OCI-LY3 (cell line): Measurements from ENCODE around the gene COL6A2.

Experiments used
- H2AFZ ChIP-seq: fragments of 200-600, 300-600 bp; shearing (Covaris generic); 2 replicates; pipeline ENCODE4 v1.6.0; 2014; ENCODE audit warnings: antibody characterized with exemption, low read depth, low read length
- H3K27ac ChIP-seq: fragments of 200-600, 300-600 bp; sonication (generic); 2 replicates; pipeline ENCODE4 v1.5.1; 2014; ENCODE audit warnings: mild to moderate bottlenecking, low read length, moderate library complexity, mixed read lengths
- H3K27me3 ChIP-seq: fragments of 200-600, 300-600 bp; sonication (generic); 2 replicates; pipeline ENCODE4 v1.6.1; 2014; ENCODE audit warnings: low read depth, low read length, mixed read lengths
- H3K36me3 ChIP-seq: fragments of 200-600, 300-600 bp; sonication (generic); replicated peaks from 2 replicates; pipeline ENCODE3; 2014; ENCODE audit warnings: low read depth, low read length, mixed read lengths
- H3K4me1 ChIP-seq: fragments of 300-600, 200-600 bp; sonication (generic); 2 replicates; pipeline ENCODE4 v1.6.1; 2014; ENCODE audit warnings: low read length, mixed read lengths
- H3K4me2 ChIP-seq: fragments of 200-600, 300-600 bp; sonication (generic); 2 replicates; pipeline ENCODE4 v1.6.1; 2014; ENCODE audit warnings: low read length, mixed read lengths
- H3K4me3 ChIP-seq: fragments of 300-600, 200-600 bp; sonication (generic); 2 replicates; pipeline ENCODE4 v1.5.1; 2014; ENCODE audit warnings: antibody characterized with exemption, mild to moderate bottlenecking, low read length, moderate library complexity
- H3K79me2 ChIP-seq: fragments of 300-600, 200-600 bp; shearing (Covaris generic); 2 replicates; pipeline ENCODE4 v1.6.1; 2014; ENCODE audit warnings: mild to moderate bottlenecking, low read length, mixed read lengths
- H3K9ac ChIP-seq: fragments of 300-600, 200-600 bp; shearing (Covaris generic); 2 replicates; pipeline ENCODE4 v1.6.0; 2014; ENCODE audit warnings: mild to moderate bottlenecking, low read length, moderate library complexity
- H3K9me3 ChIP-seq: fragments of 200-600, 300-600 bp; shearing (Covaris generic); 2 replicates; pipeline ENCODE4 v1.6.1; 2014; ENCODE audit warnings: low read length, mixed read lengths; ENCODE audit not compliant: insufficient read depth
- H4K20me1 ChIP-seq: fragments of 200-600, 300-600 bp; sonication (generic); 2 replicates; pipeline ENCODE4 v1.6.1; 2016; ENCODE audit warnings: low read length, mixed read lengths; ENCODE audit not compliant: insufficient read depth
- EZH2phosphoT487 ChIP-seq: fragments of 200-600 bp; shearing (Covaris generic); IDR thresholded peaks from 2 replicates; pipeline ENCODE4 v1.6.1; 2018; ENCODE audit warnings: antibody characterized with exemption, mixed run types, low read depth
- TF ChIP-seq, protein P1 (sequence below): fragments of 200-600, 300-600 bp; sonication (generic); IDR thresholded peaks from 2 replicates; pipeline ENCODE4 v1.5.1; 2014; ENCODE audit warnings: antibody characterized with exemption, low read length, low read depth

Gene COL6A2

DNA sequence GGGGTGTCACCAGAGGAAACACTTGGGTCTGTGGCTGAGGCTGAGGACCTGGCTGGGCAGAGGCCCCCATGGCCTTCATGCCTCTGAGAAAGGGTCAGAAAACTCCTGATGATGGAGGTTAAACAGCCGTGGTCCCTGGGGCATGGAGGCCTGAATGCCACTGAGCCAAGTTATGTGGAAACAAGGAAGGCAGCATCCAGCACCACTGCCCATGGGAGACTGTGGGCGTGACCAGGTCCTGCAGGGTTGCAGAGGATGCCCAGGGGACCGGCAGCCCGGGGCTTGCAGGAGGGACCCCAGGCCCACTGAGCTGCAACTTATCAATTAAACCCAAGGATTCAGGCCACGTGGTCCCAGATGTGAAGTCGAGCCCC is 18.9 kb upstream of the COL6A2 start:
- Histone ChIP-seq H3K4me1 (no peaks in the 10 kb centered on the region), H3K9ac (no peak overlapping the region), H3K4me3 (no peak overlapping the region), H3K27ac (no peak overlapping the region), H3K9me3 (no peaks in the 10 kb centered on the region), H2AFZ (no peak overlapping the region), H3K4me2 (no peak overlapping the region), H4K20me1 (no peaks in the 10 kb centered on the region), H3K36me3 (no peaks in the 10 kb centered on the region), H3K79me2 (no peaks in the 10 kb centered on the region), H3K27me3 (no peaks in the 10 kb centered on the region)
- no peak for TF ChIP-seq EZH2phosphoT487
- TF ChIP-seq, protein P1, sequence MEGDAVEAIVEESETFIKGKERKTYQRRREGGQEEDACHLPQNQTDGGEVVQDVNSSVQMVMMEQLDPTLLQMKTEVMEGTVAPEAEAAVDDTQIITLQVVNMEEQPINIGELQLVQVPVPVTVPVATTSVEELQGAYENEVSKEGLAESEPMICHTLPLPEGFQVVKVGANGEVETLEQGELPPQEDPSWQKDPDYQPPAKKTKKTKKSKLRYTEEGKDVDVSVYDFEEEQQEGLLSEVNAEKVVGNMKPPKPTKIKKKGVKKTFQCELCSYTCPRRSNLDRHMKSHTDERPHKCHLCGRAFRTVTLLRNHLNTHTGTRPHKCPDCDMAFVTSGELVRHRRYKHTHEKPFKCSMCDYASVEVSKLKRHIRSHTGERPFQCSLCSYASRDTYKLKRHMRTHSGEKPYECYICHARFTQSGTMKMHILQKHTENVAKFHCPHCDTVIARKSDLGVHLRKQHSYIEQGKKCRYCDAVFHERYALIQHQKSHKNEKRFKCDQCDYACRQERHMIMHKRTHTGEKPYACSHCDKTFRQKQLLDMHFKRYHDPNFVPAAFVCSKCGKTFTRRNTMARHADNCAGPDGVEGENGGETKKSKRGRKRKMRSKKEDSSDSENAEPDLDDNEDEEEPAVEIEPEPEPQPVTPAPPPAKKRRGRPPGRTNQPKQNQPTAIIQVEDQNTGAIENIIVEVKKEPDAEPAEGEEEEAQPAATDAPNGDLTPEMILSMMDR = no peak

DNA sequence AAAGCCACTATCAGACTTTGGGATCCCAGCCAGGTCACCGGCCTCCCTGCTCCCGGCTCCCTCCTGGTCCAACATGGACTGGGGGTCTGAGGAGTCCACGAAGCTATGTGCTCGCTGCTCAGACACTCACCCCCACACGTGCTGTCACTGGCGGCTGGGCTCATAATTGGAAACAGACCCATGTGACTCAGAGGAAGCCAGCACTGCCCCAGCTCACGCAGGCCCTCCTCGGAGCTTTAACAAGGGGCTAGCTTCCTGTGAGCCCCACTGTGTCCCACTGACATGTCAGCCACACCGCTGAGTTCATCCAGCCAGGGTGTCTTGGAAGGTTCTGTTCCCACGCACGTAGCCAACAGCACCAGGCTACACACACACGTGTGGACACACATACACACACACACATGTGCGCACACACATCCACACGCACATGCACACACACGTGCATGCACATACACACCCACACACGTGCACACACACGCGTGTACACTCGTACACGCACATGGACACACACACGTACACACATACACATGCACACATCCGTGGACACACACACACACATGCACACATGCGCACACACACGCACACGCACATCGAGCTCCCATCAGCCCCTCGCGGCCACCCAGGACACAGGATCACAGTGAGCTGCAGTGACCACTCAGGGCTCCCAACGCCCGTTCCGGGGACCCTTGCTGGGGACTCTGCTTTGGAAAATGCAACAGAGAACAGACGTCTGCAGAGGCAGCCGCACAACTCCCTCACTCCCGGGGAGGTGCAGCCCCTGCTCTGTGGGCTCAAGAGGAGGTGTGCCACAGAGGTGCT is 18.4 kb upstream of the COL6A2 start:
- Histone ChIP-seq H3K9ac (no peak overlapping the region), H3K4me2 (no peak overlapping the region), H3K27me3 (no peaks in the 10 kb centered on the region), H4K20me1 (no peaks in the 10 kb centered on the region), H3K9me3 (no peaks in the 10 kb centered on the region), H3K4me3 (no peak overlapping the region), H3K36me3 (no peaks in the 10 kb centered on the region), H3K79me2 (no peaks in the 10 kb centered on the region), H3K27ac (no peak overlapping the region), H2AFZ (no peak overlapping the region), H3K4me1 (no peaks in the 10 kb centered on the region)
- TF ChIP-seq EZH2phosphoT487 = no peak
- TF ChIP-seq, protein P1 = no peak

GRCh38 chr21:46080171-46081021 is 17.5 kb upstream of the COL6A2 start:
- no peaks in the 10 kb centered on the region for H3K27me3 ChIP-seq
- no peaks in the 10 kb centered on the region for H3K79me2 ChIP-seq
- H3K9ac ChIP-seq = no peak overlapping the region
- H3K36me3 ChIP-seq = no peaks in the 10 kb centered on the region
- no peaks in the 10 kb centered on the region for H3K4me1 ChIP-seq
- no peak for TF ChIP-seq EZH2phosphoT487
- TF ChIP-seq, protein P1 = no peak
- H3K4me3 ChIP-seq = no peak overlapping the region
- no peaks in the 10 kb centered on the region for H3K9me3 ChIP-seq
- no peaks in the 10 kb centered on the region for H4K20me1 ChIP-seq
- no peak overlapping the region for H2AFZ ChIP-seq
- H3K27ac ChIP-seq = no peak overlapping the region
- H3K4me2 ChIP-seq = no peak overlapping the region
